ENCODE data around the gene ATP7B.
"Not testable (repeated sequence)": the region's sequence is repeated elsewhere in the genome, so short reads cannot be mapped to it uniquely, and the experiment has no call there.

The ATP7B gene

GRCh38 chr13:51988988-51989618, 22.1 kb downstream of the ATP7B start:
- in situ Hi-C loops (cut with MboI; ENCODE audit: low pct_unique_long_range_greater_than_20kb, low sequenced_read_pairs): no loop called here
- DNase-seq: no peak

- in situ Hi-C loops (cut with MboI; ENCODE audit: low pct_unique_long_range_greater_than_20kb, low sequenced_read_pairs); DNase-seq: not testable (repeated sequence)
Observed at GRCh38 chr13:51984904-51985303, 26.3 kb downstream of the ATP7B start.

- DNase-seq; in situ Hi-C loops (cut with MboI; ENCODE audit: low pct_unique_long_range_greater_than_20kb, low sequenced_read_pairs): not testable (repeated sequence)
Observed at GRCh38 chr13:51983292-51983691, 28.0 kb downstream of the ATP7B start.

- DNase-seq: no peak
- in situ Hi-C loops (cut with MboI; ENCODE audit: low pct_unique_long_range_greater_than_20kb, low sequenced_read_pairs): no loop called here
Observed at GRCh38 chr13:51981355-51981754, 29.9 kb downstream of the ATP7B start.

- no peak for DNase-seq
- in situ Hi-C loops (cut with MboI; ENCODE audit: low pct_unique_long_range_greater_than_20kb, low sequenced_read_pairs): no loop called here
Observed at GRCh38 chr13:51980908-51981307, 30.3 kb downstream of the ATP7B start.

- in situ Hi-C loops (cut with MboI; ENCODE audit: low pct_unique_long_range_greater_than_20kb, low sequenced_read_pairs): no loop called here
- no peak for DNase-seq
Observed at GRCh38 chr13:51978796-51979556, 32.3 kb downstream of the ATP7B start.

- in situ Hi-C loops (cut with MboI; ENCODE audit: low pct_unique_long_range_greater_than_20kb, low sequenced_read_pairs): no loop called here
- no peak for DNase-seq
Observed at GRCh38 chr13:51977625-51978024, 33.6 kb downstream of the ATP7B start.

- no peak for DNase-seq
- in situ Hi-C loops (cut with MboI; ENCODE audit: low pct_unique_long_range_greater_than_20kb, low sequenced_read_pairs): no loop called here
Observed at GRCh38 chr13:51976890-51977289, 34.4 kb downstream of the ATP7B start.

- in situ Hi-C loops (cut with MboI; ENCODE audit: low pct_unique_long_range_greater_than_20kb, low sequenced_read_pairs): no loop called here
Observed at GRCh38 chr13:51976423-51976822, 34.8 kb downstream of the ATP7B start.

GRCh38 chr13:51974482-51974881, 36.8 kb downstream of the ATP7B start:
- no peak for DNase-seq
- in situ Hi-C loops (cut with MboI; ENCODE audit: low pct_unique_long_range_greater_than_20kb, low sequenced_read_pairs): no loop called here

More at GRCh38 chr13:51976423-51976822, 34.8 kb downstream of the ATP7B start:
- no peak for DNase-seq

- no peak for DNase-seq
- in situ Hi-C loops (cut with MboI; ENCODE audit: low pct_unique_long_range_greater_than_20kb, low sequenced_read_pairs): no loop called here
Observed at GRCh38 chr13:51971520-51972426, 39.5 kb downstream of the ATP7B start.

GRCh38 chr13:51970349-51970748, 40.9 kb downstream of the ATP7B start:
- no peak for DNase-seq
- in situ Hi-C loops (cut with MboI; ENCODE audit: low pct_unique_long_range_greater_than_20kb, low sequenced_read_pairs): no loop called here

GRCh38 chr13:51967482-51968446, 43.5 kb downstream of the ATP7B start:
- in situ Hi-C loops (cut with MboI; ENCODE audit: low pct_unique_long_range_greater_than_20kb, low sequenced_read_pairs): no loop called here
- DNase-seq: no peak

GRCh38 chr13:51966186-51966585, 45.1 kb downstream of the ATP7B start:
- no peak for DNase-seq
- in situ Hi-C loops (cut with MboI; ENCODE audit: low pct_unique_long_range_greater_than_20kb, low sequenced_read_pairs): no loop called here

GRCh38 chr13:51961493-51962403, 49.5 kb downstream of the ATP7B start:
- no peak for DNase-seq

GRCh38 chr13:51960766-51961165, 50.5 kb downstream of the ATP7B start:
- no peak for DNase-seq
- in situ Hi-C loops (cut with MboI; ENCODE audit: low pct_unique_long_range_greater_than_20kb, low sequenced_read_pairs): no loop called here

More at GRCh38 chr13:51961493-51962403, 49.5 kb downstream of the ATP7B start:
- in situ Hi-C loops (cut with MboI; ENCODE audit: low pct_unique_long_range_greater_than_20kb, low sequenced_read_pairs): no loop called here

- in situ Hi-C loops (cut with MboI; ENCODE audit: low pct_unique_long_range_greater_than_20kb, low sequenced_read_pairs): no loop called here
- DNase-seq: no peak
Observed at GRCh38 chr13:51959773-51960172, 51.5 kb downstream of the ATP7B start.

- no peak for DNase-seq
- in situ Hi-C loops (cut with MboI; ENCODE audit: low pct_unique_long_range_greater_than_20kb, low sequenced_read_pairs): no loop called here
Observed at GRCh38 chr13:51958217-51958547, 53.1 kb downstream of the ATP7B start.
